IgD-negative memory B cell (primary cell): ENCODE results near the gene LEKR1. TPM values are rescaled to one million over a fixed set of nuclear protein-coding genes. Genes with fewer than 3 reads are reported as not detected.
A peak's percentile ranks its signal among the peaks of the same experiment; 100 is the strongest.
"Not testable (repeated sequence)": the region's sequence is repeated elsewhere in the genome, so short reads cannot be mapped to it uniquely, and the experiment has no call there.

Experiments
- H3K27ac Mint-ChIP-seq, 3 donors: one replicate each; pipeline ENCODE4 v1.8.0; 2020 to 2022; ENCODE audit warnings: mild to moderate bottlenecking in 3 of 3, mixed read lengths in 3 of 3, moderate library complexity in 1 of 3
- H3K27me3 Mint-ChIP-seq: one replicate; pipeline ENCODE4 v1.8.0; 2021; ENCODE audit warnings: mixed read lengths
- H3K36me3 Mint-ChIP-seq: one replicate; pipeline ENCODE4 v1.8.0; 2020; ENCODE audit warnings: mild to moderate bottlenecking, mixed read lengths
- H3K4me1 Mint-ChIP-seq, 3 donors: one replicate each; pipeline ENCODE4 v1.8.0; 2020 to 2022; ENCODE audit warnings: mixed read lengths in 3 of 3, mild to moderate bottlenecking in 1 of 3
- H3K4me3 Mint-ChIP-seq, 4 donors: one replicate each; pipeline ENCODE4 v1.8.0; 2020 to 2022; ENCODE audit warnings: mild to moderate bottlenecking in 4 of 4, mixed read lengths in 4 of 4, moderate library complexity in 3 of 4
- H3K9me3 Mint-ChIP-seq, 3 donors: one replicate each; pipeline ENCODE4 v1.8.0; 2020 to 2021; ENCODE audit warnings: mixed read lengths in 3 of 3, mild to moderate bottlenecking in 1 of 3
- polyA plus RNA-seq: library from polyadenylated mRNA; unstranded; fragments of 300-500 nt; fragmentation: Illumina TruSeq; gene quantifications from one replicate; pipeline ENCODE4 v1.2.3, GENCODE V29; 2021

Gene LEKR1
- polyA plus RNA-seq, 1 donor from 2014 or later, result 0.93 TPM

- peaks cover 3% of the 10 kb centered on the region for H3K36me3 Mint-ChIP-seq
- no peak overlapping the region for H3K27ac Mint-ChIP-seq
- peaks cover 3 to 17% (median 8%) of the 10 kb centered on the region in 3 donors for H3K9me3 Mint-ChIP-seq
- peak overlapping the region in 1 of 4 donors; percentile 49 for H3K4me3 Mint-ChIP-seq
- no peaks in the 10 kb centered on the region for H3K27me3 Mint-ChIP-seq
- H3K4me1 Mint-ChIP-seq, result peaks cover 0 to 2% (median 0%) of the 10 kb centered on the region in 3 donors
These were observed 97.2 kb downstream of the LEKR1 start for GRCh38 chr3:156923349-156923748.

- H3K9me3 Mint-ChIP-seq, result no peaks in the 10 kb centered on the region
- H3K4me1 Mint-ChIP-seq, result no peaks in the 10 kb centered on the region
- H3K36me3 Mint-ChIP-seq, result no peaks in the 10 kb centered on the region
- H3K27me3 Mint-ChIP-seq, result peaks cover 4% of the 10 kb centered on the region
- H3K4me3 Mint-ChIP-seq, result no peak overlapping the region
- no peak overlapping the region for H3K27ac Mint-ChIP-seq
These were observed 112.6 kb downstream of the LEKR1 start for GRCh38 chr3:156938724-156939123.

DNA sequence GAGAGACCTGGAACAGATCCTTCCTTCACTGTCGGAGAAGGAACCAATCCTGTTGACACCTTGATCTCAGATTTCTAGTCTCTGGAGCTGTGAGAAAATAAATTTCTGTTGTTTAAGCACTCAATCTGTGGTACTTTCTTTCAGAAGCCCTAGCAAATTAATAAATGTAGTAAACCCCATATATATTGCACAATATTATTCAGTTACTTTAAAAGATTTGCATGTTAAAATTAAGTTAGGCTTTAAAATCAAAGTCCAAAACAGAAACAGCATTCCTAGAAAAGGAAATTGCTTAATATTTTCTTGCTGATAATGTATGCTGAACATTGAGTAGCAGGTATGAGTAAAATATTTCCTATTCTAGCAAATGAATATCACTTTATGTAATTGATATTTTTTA is 113.2 kb downstream of the LEKR1 start:
- Mint-ChIP-seq H3K36me3 (no peaks in the 10 kb centered on the region), H3K9me3 (peaks cover 0 to under 1% (median 0%) of the 10 kb centered on the region in 3 donors), H3K27ac (no peak overlapping the region), H3K27me3 (peaks cover 4% of the 10 kb centered on the region), H3K4me3 (no peak overlapping the region), H3K4me1 (no peaks in the 10 kb centered on the region)

GRCh38 chr3:156941311-156941710 is 115.2 kb downstream of the LEKR1 start:
- Mint-ChIP-seq H3K4me1 (no peaks in the 10 kb centered on the region), H3K9me3 (peaks cover 0 to 1% (median 0%) of the 10 kb centered on the region in 3 donors), H3K27me3 (peaks cover 4% of the 10 kb centered on the region), H3K36me3 (peaks cover 3% of the 10 kb centered on the region), H3K4me3 (no peak overlapping the region), H3K27ac (no peak overlapping the region)

GRCh38 chr3:156948402-156949210 is 122.5 kb downstream of the LEKR1 start:
- H3K27ac Mint-ChIP-seq, result no peak overlapping the region
- peaks cover 0 to 1% (median 0%) of the 10 kb centered on the region in 3 donors for H3K9me3 Mint-ChIP-seq
- H3K4me1 Mint-ChIP-seq, result no peaks in the 10 kb centered on the region
- no peaks in the 10 kb centered on the region for H3K27me3 Mint-ChIP-seq
- no peak overlapping the region for H3K4me3 Mint-ChIP-seq
- peaks cover 4% of the 10 kb centered on the region for H3K36me3 Mint-ChIP-seq

- no peaks in the 10 kb centered on the region for H3K9me3 Mint-ChIP-seq
- no peak overlapping the region for H3K27ac Mint-ChIP-seq
- H3K4me1 Mint-ChIP-seq, result peaks cover 3 to 5% (median 4%) of the 10 kb centered on the region in 3 donors
- H3K4me3 Mint-ChIP-seq, result no peak overlapping the region
- peaks cover 3% of the 10 kb centered on the region for H3K36me3 Mint-ChIP-seq
- H3K27me3 Mint-ChIP-seq, result no peaks in the 10 kb centered on the region
These were observed 125.9 kb downstream of the LEKR1 start for GRCh38 chr3:156952011-156952410.

GRCh38 chr3:156957715-156958114 is 131.6 kb downstream of the LEKR1 start:
- H3K27me3 Mint-ChIP-seq, result no peaks in the 10 kb centered on the region
- H3K27ac Mint-ChIP-seq, result no peak overlapping the region
- peaks cover 2% of the 10 kb centered on the region for H3K36me3 Mint-ChIP-seq
- H3K4me3 Mint-ChIP-seq, result no peak overlapping the region
- peaks cover 4 to 9% (median 6%) of the 10 kb centered on the region in 3 donors for H3K4me1 Mint-ChIP-seq
- no peaks in the 10 kb centered on the region for H3K9me3 Mint-ChIP-seq

DNA sequence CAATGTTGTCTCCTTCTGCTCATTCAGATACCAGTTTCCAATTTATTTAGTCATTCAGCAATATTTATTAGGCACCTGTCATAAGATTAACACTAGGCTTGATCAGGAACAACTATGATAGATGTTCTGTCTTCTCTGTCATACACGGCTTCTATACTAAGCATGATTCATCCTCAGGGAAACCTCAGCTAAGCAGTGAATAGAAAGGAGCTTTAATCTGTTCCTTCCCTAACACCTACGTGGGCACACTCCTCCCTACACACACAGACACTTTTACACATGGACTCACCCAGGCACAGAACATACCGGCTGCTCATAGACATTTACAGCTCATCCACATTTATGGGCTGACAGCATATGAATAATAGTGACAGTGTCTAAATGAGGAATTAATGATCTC is 136.9 kb downstream of the LEKR1 start:
- H3K36me3 Mint-ChIP-seq, result peaks cover 2% of the 10 kb centered on the region
- H3K9me3 Mint-ChIP-seq, result no peaks in the 10 kb centered on the region
- peaks cover 0 to 5% (median 2%) of the 10 kb centered on the region in 3 donors for H3K4me1 Mint-ChIP-seq
- H3K4me3 Mint-ChIP-seq, result no peak overlapping the region
- no peak overlapping the region for H3K27ac Mint-ChIP-seq
- H3K27me3 Mint-ChIP-seq, result no peaks in the 10 kb centered on the region

GRCh38 chr3:156964577-156964976 is 138.4 kb downstream of the LEKR1 start:
- Mint-ChIP-seq H3K4me3 (no peak overlapping the region), H3K27me3 (no peaks in the 10 kb centered on the region), H3K4me1 (no peaks in the 10 kb centered on the region), H3K36me3 (peaks cover 2% of the 10 kb centered on the region), H3K27ac (no peak overlapping the region), H3K9me3 (no peaks in the 10 kb centered on the region)

DNA sequence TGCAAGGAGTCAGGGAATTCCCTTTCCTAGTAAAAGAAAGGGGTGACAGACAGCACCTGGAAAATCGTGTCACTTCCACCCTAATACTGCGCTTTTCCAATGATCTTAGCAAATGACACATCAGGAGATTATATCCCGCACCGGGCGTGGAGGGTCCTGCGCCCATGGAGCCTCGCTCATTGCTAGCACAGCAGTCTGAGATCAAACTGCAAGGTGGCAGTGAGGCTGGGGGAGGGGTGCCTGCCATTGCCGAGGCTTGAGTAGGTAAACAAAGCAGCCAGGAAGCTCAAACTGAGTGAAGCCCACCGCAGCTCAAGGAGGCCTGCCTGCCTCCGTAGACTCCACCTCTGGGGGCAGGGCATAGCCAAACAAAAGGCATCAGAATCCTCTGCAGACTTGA is 140.2 kb downstream of the LEKR1 start:
- not testable (repeated sequence) for H3K9me3 Mint-ChIP-seq, H3K27ac Mint-ChIP-seq, H3K36me3 Mint-ChIP-seq, H3K27me3 Mint-ChIP-seq, H3K4me3 Mint-ChIP-seq, H3K4me1 Mint-ChIP-seq

- Mint-ChIP-seq H3K9me3 (peaks cover 0 to 2% (median 0%) of the 10 kb centered on the region in 3 donors), H3K4me3 (no peak overlapping the region), H3K27me3 (no peaks in the 10 kb centered on the region), H3K36me3 (no peaks in the 10 kb centered on the region), H3K27ac (no peak overlapping the region), H3K4me1 (peaks cover 16 to 34% (median 26%) of the 10 kb centered on the region in 3 donors)
These were observed 147.8 kb downstream of the LEKR1 start for GRCh38 chr3:156973954-156974353.

DNA sequence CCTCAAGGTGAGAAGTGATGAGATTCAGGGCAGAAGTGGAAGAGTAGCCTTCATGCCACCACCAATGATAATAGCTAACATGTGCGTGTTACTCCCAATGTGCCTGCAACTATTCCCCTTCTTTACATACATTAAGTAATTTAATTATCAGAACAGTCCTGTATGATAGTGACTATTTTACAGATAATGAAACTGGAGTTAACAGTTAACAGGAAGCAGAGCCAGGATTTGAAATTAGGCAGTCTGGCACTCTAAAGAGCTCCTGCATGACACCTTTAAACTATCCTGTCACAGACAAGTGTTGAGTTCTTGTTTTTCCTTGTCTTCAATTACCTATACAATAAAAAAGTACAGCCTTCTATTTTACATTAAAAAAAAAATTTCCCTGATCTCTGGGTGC is 148.8 kb downstream of the LEKR1 start:
- H3K36me3 Mint-ChIP-seq, result no peaks in the 10 kb centered on the region
- peak overlapping the region in 1 of 3 donors; percentile 72 for H3K27ac Mint-ChIP-seq
- H3K9me3 Mint-ChIP-seq, result peaks cover 0 to 2% (median 0%) of the 10 kb centered on the region in 3 donors
- no peaks in the 10 kb centered on the region for H3K27me3 Mint-ChIP-seq
- H3K4me1 Mint-ChIP-seq, result peaks cover 24 to 39% (median 32%) of the 10 kb centered on the region in 3 donors
- no peak overlapping the region for H3K4me3 Mint-ChIP-seq

- Mint-ChIP-seq H3K27me3 (no peaks in the 10 kb centered on the region), H3K36me3 (peaks cover 3% of the 10 kb centered on the region), H3K4me1 (peaks cover 28 to 39% (median 35%) of the 10 kb centered on the region in 3 donors), H3K4me3 (no peak overlapping the region), H3K9me3 (peaks cover 0 to 2% (median 0%) of the 10 kb centered on the region in 3 donors), H3K27ac (peak overlapping the region in 1 of 3 donors; percentile 72)
These were observed 149.6 kb downstream of the LEKR1 start for GRCh38 chr3:156975721-156976120.

GRCh38 chr3:156976933-156977332 is 150.8 kb downstream of the LEKR1 start:
- Mint-ChIP-seq H3K27me3 (no peaks in the 10 kb centered on the region), H3K4me3 (peak overlapping the region in 1 of 4 donors; percentile 37), H3K9me3 (peaks cover 0 to 2% (median 0%) of the 10 kb centered on the region in 3 donors), H3K27ac (peak overlapping the region in 1 of 3 donors; percentile 70), H3K4me1 (peaks cover 30 to 39% (median 35%) of the 10 kb centered on the region in 3 donors), H3K36me3 (peaks cover 3% of the 10 kb centered on the region)

DNA sequence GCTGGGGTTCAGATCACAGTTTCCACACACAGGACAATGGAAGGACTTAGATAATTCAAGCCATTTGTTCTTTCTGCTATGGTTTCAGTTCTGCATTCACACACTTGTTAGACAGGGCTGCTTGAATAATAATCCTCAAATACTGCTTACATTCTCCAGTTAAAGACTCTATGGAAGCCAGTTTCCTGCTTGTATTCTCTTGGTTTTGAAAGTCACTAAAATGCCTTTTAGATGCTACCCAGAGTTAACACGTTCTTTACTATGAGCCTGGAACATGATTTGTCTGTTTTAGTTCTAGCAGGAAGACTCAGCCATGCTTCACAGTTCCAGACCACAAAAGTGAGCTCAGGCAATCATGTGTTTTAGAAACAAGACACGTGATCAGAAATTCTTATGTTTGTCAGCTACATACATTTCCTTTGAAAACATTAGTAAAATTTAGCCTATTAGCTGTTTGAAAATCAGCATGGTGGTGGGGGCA is 152.4 kb downstream of the LEKR1 start:
- no peaks in the 10 kb centered on the region for H3K27me3 Mint-ChIP-seq
- H3K4me3 Mint-ChIP-seq, result peak overlapping the region; percentile 49 to 83 (median 59)
- peaks cover 0 to 2% (median 0%) of the 10 kb centered on the region in 3 donors for H3K9me3 Mint-ChIP-seq
- peak overlapping the region; percentile 76 to 95 (median 87) for H3K27ac Mint-ChIP-seq
- H3K36me3 Mint-ChIP-seq, result peaks cover 3% of the 10 kb centered on the region
- peaks cover 30 to 35% (median 34%) of the 10 kb centered on the region in 3 donors for H3K4me1 Mint-ChIP-seq
